GM19025 (cell line): Measurements from ENCODE around the gene RPS6KA5.
A peak's percentile ranks its signal among the peaks of the same experiment; 100 is the strongest.
"Not testable (repeated sequence)": the region's sequence is repeated elsewhere in the genome, so short reads cannot be mapped to it uniquely, and the experiment has no call there.

Experiments used
- ATAC-seq: cut with Tn5 transposase; IDR thresholded peaks from one replicate; pipeline ENCODE4 v1.9.1; 2021; ENCODE audit warnings: mild to moderate bottlenecking, low read depth, moderate library complexity; ENCODE audit not compliant: unreplicated experiment

The RPS6KA5 gene

GRCh38 chr14:91060351-91061055 is at the start of gene RPS6KA5:
Gene RPS6KA5 (minus strand): TSS chr14:91060641. CDS start chr14:91060434, 207 bp downstream.
- peak; percentile 81 for ATAC-seq

- no peak for ATAC-seq
Measured at GRCh38 chr14:91108941-91109611, 48.6 kb upstream of the RPS6KA5 start.

- ATAC-seq = no peak
Measured at GRCh38 chr14:91103116-91103515, 42.7 kb upstream of the RPS6KA5 start.

- ATAC-seq = no peak
Measured at GRCh38 chr14:91100102-91100501, 39.7 kb upstream of the RPS6KA5 start.

GRCh38 chr14:91098591-91098990 is 38.1 kb upstream of the RPS6KA5 start:
- ATAC-seq = no peak

GRCh38 chr14:91097657-91098056 is 37.2 kb upstream of the RPS6KA5 start:
- not testable (repeated sequence) for ATAC-seq

GRCh38 chr14:91095178-91095577 is 34.7 kb upstream of the RPS6KA5 start:
- no peak for ATAC-seq

GRCh38 chr14:91094772-91095171 is 34.3 kb upstream of the RPS6KA5 start:
- no peak for ATAC-seq

GRCh38 chr14:91093743-91094472 is 33.5 kb upstream of the RPS6KA5 start:
- ATAC-seq = not testable (repeated sequence)

- ATAC-seq = no peak
Measured at GRCh38 chr14:91092073-91092472, 31.6 kb upstream of the RPS6KA5 start.

- ATAC-seq = no peak
Measured at GRCh38 chr14:91090743-91091142, 30.3 kb upstream of the RPS6KA5 start.

- no peak for ATAC-seq
Measured at GRCh38 chr14:91089958-91090535, 29.6 kb upstream of the RPS6KA5 start.

GRCh38 chr14:91088585-91089235 is 28.3 kb upstream of the RPS6KA5 start:
- no peak for ATAC-seq

GRCh38 chr14:91087470-91087869 is 27.0 kb upstream of the RPS6KA5 start:
- ATAC-seq = not testable (repeated sequence)

GRCh38 chr14:91084516-91084915 is 24.1 kb upstream of the RPS6KA5 start:
- no peak for ATAC-seq

GRCh38 chr14:91082282-91082681 is 21.8 kb upstream of the RPS6KA5 start:
- ATAC-seq = no peak

- ATAC-seq = no peak
Measured at GRCh38 chr14:91080071-91080470, 19.6 kb upstream of the RPS6KA5 start.

- ATAC-seq = no peak
Measured at GRCh38 chr14:91078095-91078737, 17.8 kb upstream of the RPS6KA5 start.

GRCh38 chr14:91075553-91075952 is 15.1 kb upstream of the RPS6KA5 start:
- no peak for ATAC-seq

- ATAC-seq = no peak
Measured at GRCh38 chr14:91070572-91070971, 10.1 kb upstream of the RPS6KA5 start.
